DND-41 (cell line): ENCODE results near the gene CREBBP.

Experiments used
- ATAC-seq: fragments of 200-7000 bp; cut with Tn5 transposase; 3 replicates; pipeline ENCODE4 v1.9.1; 2021; ENCODE audit warnings: low read depth; ENCODE audit not compliant: insufficient read depth
- DNase-seq: peaks from one replicate; pipeline ENCODE4 v3.0.0-alpha.2; 2020
- H2AFZ ChIP-seq: 2 replicates; pipeline ENCODE4 v1.6.0; 2012; ENCODE audit warnings: low read depth, low read length
- H3K27ac ChIP-seq: 2 replicates; pipeline ENCODE4 v1.5.1; 2012; ENCODE audit warnings: low read length, inconsistent platforms
- H3K27me3 ChIP-seq: fragments of 200-600 bp; sonication (generic); 2 replicates; pipeline ENCODE4 v1.6.0; 2012; ENCODE audit warnings: low read length, mild to moderate bottlenecking, inconsistent platforms; ENCODE audit not compliant: insufficient read depth, poor library complexity
- H3K36me3 ChIP-seq: 2 replicates; pipeline ENCODE4 v1.5.1; 2012; ENCODE audit warnings: low read length, inconsistent platforms; ENCODE audit not compliant: insufficient read depth
- H3K4me1 ChIP-seq: 2 replicates; pipeline ENCODE4 v1.5.1; 2012; ENCODE audit warnings: mild to moderate bottlenecking, low read length; ENCODE audit not compliant: insufficient read depth
- H3K4me2 ChIP-seq: 2 replicates; pipeline ENCODE4 v1.6.0; 2012; ENCODE audit warnings: mild to moderate bottlenecking, moderate library complexity, low read length, inconsistent platforms; ENCODE audit not compliant: insufficient read depth
- H3K4me3 ChIP-seq, 2 experiments: fragments of 200-600 bp in 1 of 2; shearing (Covaris generic) in 1 of 2; 2 replicates each; pipeline ENCODE4 v1.5.1; 2012 to 2016; ENCODE audit warnings: inconsistent platforms in 2 of 2, low read length in 2 of 2, mild to moderate bottlenecking in 2 of 2, low read depth in 1 of 2, moderate library complexity in 1 of 2
- H3K79me2 ChIP-seq: 2 replicates; pipeline ENCODE4 v1.6.0; 2012; ENCODE audit warnings: low read length, inconsistent platforms; ENCODE audit not compliant: insufficient read depth
- H3K9ac ChIP-seq: 2 replicates; pipeline ENCODE4 v1.6.0; 2012; ENCODE audit warnings: low read depth, mild to moderate bottlenecking, inconsistent platforms, low read length, moderate library complexity
- H3K9me3 ChIP-seq: 2 replicates; pipeline ENCODE4 v1.5.1; 2012; ENCODE audit warnings: low read length, moderate library complexity, mild to moderate bottlenecking, inconsistent platforms; ENCODE audit not compliant: insufficient read depth, severe bottlenecking
- H4K20me1 ChIP-seq: 2 replicates; pipeline ENCODE4 v1.6.0; 2012; ENCODE audit warnings: low read length; ENCODE audit not compliant: insufficient read depth
- EZH2 ChIP-seq: IDR thresholded peaks from 3 replicates; pipeline ENCODE4 v1.6.1; 2012; ENCODE audit warnings: borderline replicate concordance, low read depth, mild to moderate bottlenecking, moderate library complexity, low read length, inconsistent platforms; ENCODE audit not compliant: severe bottlenecking
- TF ChIP-seq, protein P1 (sequence below): IDR thresholded peaks from 2 replicates; pipeline ENCODE4 v1.5.1; 2012; ENCODE audit warnings: borderline replicate concordance, low read length, moderate library complexity, mild to moderate bottlenecking; ENCODE audit not compliant: poor library complexity, severe bottlenecking; ENCODE audit errors: extremely low read depth

CREBBP gene

GRCh38 chr16:3754081-3754703 lies 126.3 kb downstream of the CREBBP start:
- peaks cover 92% of the 10 kb centered on the region for H3K36me3 ChIP-seq
- ATAC-seq, result no peak
- H4K20me1 ChIP-seq, result peaks cover 20% of the 10 kb centered on the region

GRCh38 chr16:3752984-3753383 lies 127.5 kb downstream of the CREBBP start:
- Histone ChIP-seq H3K36me3 (peaks cover 90% of the 10 kb centered on the region), H3K9ac (no peak overlapping the region), H4K20me1 (peaks cover 18% of the 10 kb centered on the region), H3K4me2 (no peak overlapping the region), H3K9me3 (no peaks in the 10 kb centered on the region), H2AFZ (no peak overlapping the region), H3K4me3 (no peak overlapping the region), H3K4me1 (no peaks in the 10 kb centered on the region), H3K27me3 (no peaks in the 10 kb centered on the region), H3K27ac (no peak overlapping the region), H3K79me2 (no peaks in the 10 kb centered on the region)
- ATAC-seq, result no peak
- TF ChIP-seq EZH2, result no peak
- TF ChIP-seq, protein P1, sequence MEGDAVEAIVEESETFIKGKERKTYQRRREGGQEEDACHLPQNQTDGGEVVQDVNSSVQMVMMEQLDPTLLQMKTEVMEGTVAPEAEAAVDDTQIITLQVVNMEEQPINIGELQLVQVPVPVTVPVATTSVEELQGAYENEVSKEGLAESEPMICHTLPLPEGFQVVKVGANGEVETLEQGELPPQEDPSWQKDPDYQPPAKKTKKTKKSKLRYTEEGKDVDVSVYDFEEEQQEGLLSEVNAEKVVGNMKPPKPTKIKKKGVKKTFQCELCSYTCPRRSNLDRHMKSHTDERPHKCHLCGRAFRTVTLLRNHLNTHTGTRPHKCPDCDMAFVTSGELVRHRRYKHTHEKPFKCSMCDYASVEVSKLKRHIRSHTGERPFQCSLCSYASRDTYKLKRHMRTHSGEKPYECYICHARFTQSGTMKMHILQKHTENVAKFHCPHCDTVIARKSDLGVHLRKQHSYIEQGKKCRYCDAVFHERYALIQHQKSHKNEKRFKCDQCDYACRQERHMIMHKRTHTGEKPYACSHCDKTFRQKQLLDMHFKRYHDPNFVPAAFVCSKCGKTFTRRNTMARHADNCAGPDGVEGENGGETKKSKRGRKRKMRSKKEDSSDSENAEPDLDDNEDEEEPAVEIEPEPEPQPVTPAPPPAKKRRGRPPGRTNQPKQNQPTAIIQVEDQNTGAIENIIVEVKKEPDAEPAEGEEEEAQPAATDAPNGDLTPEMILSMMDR, result no peak
- no peak for DNase-seq

More at GRCh38 chr16:3754081-3754703, 126.3 kb downstream of the CREBBP start:
- no peak for TF ChIP-seq EZH2
- TF ChIP-seq, protein P1, result no peak
- H3K27ac ChIP-seq, result no peak overlapping the region
- no peaks in the 10 kb centered on the region for H3K9me3 ChIP-seq
- no peak for DNase-seq
- H2AFZ ChIP-seq, result no peak overlapping the region
- H3K27me3 ChIP-seq, result no peaks in the 10 kb centered on the region
- no peaks in the 10 kb centered on the region for H3K79me2 ChIP-seq
- H3K4me3 ChIP-seq, result no peak overlapping the region
- H3K9ac ChIP-seq, result no peak overlapping the region
- H3K4me2 ChIP-seq, result no peak overlapping the region
- no peaks in the 10 kb centered on the region for H3K4me1 ChIP-seq

GRCh38 chr16:3751878-3752277 lies 128.6 kb downstream of the CREBBP start:
- Histone ChIP-seq H3K4me1 (no peaks in the 10 kb centered on the region), H3K79me2 (no peaks in the 10 kb centered on the region), H4K20me1 (peaks cover 16% of the 10 kb centered on the region), H3K9me3 (no peaks in the 10 kb centered on the region), H3K4me2 (no peak overlapping the region), H3K27me3 (no peaks in the 10 kb centered on the region), H3K9ac (no peak overlapping the region), H2AFZ (no peak overlapping the region), H3K36me3 (peaks cover 86% of the 10 kb centered on the region), H3K4me3 (no peak overlapping the region), H3K27ac (no peak overlapping the region)
- DNase-seq, result no peak
- no peak for ATAC-seq
- TF ChIP-seq, protein P1, result no peak
- TF ChIP-seq EZH2, result no peak

- no peak for ATAC-seq
- DNase-seq, result no peak
- Histone ChIP-seq H2AFZ (no peak overlapping the region), H3K4me3 (no peak overlapping the region), H3K36me3 (peaks cover 86% of the 10 kb centered on the region), H3K9ac (no peak overlapping the region), H4K20me1 (peaks cover 16% of the 10 kb centered on the region), H3K4me2 (no peak overlapping the region), H3K27ac (no peak overlapping the region), H3K4me1 (no peaks in the 10 kb centered on the region), H3K79me2 (no peaks in the 10 kb centered on the region), H3K9me3 (no peaks in the 10 kb centered on the region), H3K27me3 (no peaks in the 10 kb centered on the region)
- TF ChIP-seq EZH2, result no peak
- TF ChIP-seq, protein P1, result no peak
Observed at GRCh38 chr16:3748307-3748706, 132.2 kb downstream of the CREBBP start.
